GM19035 (cell line): Measurements from ENCODE around the gene SLC11A1.

Experiments
- ATAC-seq: cut with Tn5 transposase; IDR thresholded peaks from one replicate; pipeline ENCODE4 v1.9.1; 2021; ENCODE audit not compliant: unreplicated experiment

The SLC11A1 gene

GRCh38 chr2:218381916-218382366, at the start of gene SLC11A1:
SLC11A1 (plus strand) TSS chr2:218382273; CDS start chr2:218382369, 96 bp downstream.
- no peak for ATAC-seq

DNA sequence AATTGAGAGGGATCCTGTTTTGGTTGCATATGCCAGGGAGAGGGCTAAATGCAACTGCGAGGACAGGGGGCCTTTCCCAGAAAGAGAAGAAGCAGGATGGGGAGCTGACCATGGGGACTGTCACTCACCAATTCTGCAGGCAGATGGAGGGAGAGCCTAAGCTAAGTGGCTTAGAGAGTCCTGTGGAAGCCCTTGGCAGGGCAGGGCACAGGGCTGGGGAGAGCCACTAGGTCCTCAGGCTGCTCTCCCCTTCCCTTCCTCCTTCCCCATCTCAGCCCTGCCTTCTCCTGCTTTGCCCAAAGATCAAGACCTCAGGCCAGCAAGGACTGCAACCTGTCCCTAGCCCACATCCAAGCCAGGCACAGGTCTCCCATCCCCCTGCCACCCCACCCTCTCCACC, 49.8 kb upstream of the SLC11A1 start:
- ATAC-seq: no peak

GRCh38 chr2:218332920-218333645, 49.0 kb upstream of the SLC11A1 start:
- ATAC-seq: no peak

DNA sequence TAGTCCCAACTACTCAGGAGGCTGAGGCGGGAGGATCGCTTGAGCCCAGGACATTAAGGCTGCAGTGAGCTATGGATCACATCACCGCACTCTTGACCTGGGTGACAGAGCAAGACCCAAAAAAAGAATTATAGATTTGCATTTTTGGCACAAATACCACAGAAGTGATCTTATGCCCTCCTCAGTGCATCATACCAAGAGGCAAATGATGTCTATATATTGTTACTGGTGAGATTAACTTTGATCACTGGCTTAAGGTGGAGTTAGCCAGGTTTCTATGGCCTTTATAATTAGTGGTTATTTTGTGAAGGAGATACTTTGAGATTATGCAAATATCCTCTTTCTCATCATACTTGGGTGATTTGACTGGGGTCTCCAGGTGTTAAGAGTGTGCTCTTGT, 47.5 kb upstream of the SLC11A1 start:
- no peak for ATAC-seq

- ATAC-seq: no peak
Observed at GRCh38 chr2:218340656-218341055, 41.4 kb upstream of the SLC11A1 start.

DNA sequence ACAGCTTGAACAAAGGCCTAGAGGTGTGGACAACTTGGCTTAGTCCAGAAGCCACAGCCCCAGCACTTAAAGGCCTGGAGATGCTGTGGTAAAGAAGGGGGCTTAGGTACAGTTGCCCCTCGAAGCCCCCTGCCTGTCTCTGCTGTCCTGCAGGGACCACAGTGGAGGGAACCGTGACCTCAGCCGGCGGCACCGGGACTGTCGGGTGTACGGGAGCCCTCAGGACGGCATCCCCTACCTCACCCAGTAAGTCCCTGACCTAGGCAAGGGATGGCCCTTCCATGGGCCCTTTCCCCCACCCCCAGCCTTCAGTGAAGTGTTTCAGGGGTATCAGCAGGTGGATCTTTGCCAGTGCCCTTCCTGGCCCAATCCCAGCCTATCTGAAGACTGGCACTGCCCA, 40.7 kb upstream of the SLC11A1 start:
- ATAC-seq: no peak

DNA sequence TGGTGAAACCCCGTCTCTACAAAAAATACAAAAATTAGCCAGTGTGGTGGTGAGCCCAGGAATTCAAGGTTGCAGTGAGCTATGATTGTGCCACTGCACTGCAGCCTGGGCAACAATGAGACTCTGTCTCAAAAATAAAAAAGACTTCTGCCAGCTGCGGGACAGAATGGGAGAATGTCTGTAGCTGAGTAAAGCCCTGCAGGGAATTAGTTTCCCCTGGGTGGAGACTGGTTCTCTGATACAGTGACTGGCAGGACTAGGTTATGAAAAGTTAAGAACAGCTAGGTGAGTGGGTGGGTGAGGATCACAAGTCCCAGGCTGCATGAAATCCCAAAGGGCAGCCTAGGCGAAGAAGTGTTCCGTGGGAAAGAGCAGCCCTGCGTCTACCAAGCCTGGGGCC, 39.2 kb upstream of the SLC11A1 start:
- no peak for ATAC-seq

DNA sequence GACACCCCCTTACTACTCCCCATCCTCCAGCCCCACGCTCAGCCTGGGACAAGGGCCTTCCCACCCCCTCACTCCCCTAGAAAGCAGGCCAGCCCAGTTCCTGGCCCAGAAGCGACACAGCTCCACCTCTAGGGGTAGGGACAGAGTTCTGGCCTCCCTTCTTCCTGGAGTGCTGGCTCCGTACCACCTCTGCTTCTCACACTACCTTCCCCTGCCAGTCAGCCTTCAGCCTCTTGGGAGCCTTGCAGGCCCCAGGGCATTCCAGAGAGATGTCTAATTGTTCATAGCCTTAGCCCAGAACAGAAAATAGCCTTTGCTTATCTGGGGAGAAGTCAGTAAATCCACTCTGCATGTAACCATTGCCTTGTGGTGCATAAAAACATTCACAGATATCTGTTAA, 38.5 kb upstream of the SLC11A1 start:
- no peak for ATAC-seq

GRCh38 chr2:218344090-218344754, 37.9 kb upstream of the SLC11A1 start:
- ATAC-seq: no peak

DNA sequence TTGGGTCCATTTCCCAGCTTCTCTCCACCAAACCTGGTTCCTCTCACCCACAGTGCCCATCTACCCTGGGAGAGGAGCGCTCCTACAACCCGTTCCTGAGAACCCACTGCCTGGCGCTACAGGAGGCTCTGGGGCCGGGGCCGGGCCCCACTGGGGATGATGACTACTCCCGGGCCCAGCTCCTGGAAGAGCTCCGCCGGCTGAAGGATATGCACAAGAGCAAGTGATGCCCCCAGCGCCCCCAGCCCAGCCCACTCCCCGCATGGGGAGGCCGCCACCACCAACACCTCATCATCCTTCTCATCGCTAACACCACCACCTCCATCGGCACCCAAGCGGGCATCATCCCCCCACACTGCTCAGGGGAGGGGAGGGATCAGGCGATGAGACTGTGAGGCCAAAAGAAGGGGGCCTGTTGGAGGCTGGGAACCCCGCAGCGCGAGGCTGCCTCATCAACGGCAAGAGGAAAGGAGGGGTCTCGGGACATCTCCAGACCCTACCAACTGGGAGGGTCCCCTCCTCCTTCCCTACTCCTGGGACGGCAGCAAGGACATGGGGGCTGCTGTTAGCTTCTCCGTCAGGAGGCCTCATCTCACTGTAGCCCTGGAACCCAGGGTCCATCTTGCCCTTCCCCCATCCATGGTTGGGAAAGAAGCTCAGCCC, 37.2 kb upstream of the SLC11A1 start:
- ATAC-seq: no peak

DNA sequence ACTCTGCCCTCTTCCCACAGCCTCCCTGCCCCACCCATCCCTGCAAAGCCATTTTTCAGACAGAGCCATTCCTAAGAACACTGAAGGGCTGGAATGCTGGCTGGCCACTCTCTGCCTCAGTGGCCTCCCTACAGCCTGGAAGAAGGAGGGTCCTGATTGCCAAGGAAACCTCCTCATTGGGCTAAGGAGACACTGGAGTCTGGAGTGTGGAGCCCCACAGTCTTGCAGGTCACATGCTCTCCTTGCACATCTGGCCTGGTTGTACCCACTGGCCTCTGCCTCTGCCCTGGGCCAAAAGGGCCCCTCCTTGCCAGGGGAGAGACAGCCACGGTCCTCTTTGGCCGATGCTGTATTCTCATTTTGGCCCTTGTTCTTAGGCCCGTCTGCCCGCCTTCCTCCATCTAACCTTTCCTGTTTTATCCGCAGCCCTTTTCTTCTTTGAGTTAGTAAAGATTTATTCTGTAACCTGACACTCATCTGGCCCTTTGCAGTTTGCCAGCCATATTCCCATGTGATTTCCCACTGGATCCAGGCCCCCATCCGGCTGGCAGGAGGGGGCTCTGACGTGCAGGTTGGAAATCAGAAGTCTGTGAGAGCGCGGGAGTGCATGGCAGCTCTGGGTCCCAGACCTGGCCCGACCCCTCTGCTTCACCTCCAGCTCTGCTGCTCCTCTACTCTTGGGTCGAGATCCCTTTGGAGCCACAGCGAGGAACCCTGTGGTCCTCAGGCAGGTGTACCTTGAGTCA, 36.4 kb upstream of the SLC11A1 start:
- ATAC-seq: no peak

DNA sequence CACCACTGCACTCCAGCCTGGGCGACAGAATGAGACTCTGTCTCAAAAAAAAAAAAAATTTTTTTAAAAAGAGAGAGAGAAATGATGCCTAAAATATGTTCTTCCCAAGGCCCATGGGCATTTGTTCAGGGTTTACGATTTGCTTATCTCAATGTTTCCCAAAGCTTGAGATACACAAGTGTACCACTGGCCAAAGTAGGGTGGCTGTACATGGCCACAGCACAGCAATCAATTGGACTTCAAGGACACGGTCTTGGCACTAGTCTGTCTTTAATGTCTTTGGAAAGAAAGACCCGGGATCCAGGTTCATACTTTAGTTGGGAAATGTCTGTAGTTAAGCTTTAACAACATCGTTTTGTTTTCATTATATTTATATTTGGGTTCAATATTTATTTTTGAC, 34.9 kb upstream of the SLC11A1 start:
- ATAC-seq: no peak

DNA sequence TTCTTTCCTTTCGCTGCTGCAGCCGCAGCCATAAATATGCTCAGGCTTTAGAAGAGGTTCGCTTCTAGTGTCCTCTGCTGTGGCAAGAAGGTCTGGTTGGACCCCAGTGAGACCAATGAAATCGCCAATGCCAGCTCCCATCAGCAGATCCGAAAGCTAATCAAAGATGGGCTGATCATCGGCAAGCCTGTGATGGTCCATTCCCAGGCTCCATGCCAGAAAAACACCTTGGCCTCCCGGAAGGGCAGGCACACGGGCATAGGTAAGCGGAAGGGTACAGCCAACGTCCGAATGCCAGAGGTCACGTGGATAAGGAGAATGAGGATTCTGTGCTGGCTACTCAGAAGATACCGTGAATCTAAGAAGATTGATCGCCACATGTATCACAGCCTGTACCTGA, 28.0 kb upstream of the SLC11A1 start:
- no peak for ATAC-seq

- ATAC-seq: no peak
Observed at GRCh38 chr2:218354850-218355443, 27.1 kb upstream of the SLC11A1 start.

DNA sequence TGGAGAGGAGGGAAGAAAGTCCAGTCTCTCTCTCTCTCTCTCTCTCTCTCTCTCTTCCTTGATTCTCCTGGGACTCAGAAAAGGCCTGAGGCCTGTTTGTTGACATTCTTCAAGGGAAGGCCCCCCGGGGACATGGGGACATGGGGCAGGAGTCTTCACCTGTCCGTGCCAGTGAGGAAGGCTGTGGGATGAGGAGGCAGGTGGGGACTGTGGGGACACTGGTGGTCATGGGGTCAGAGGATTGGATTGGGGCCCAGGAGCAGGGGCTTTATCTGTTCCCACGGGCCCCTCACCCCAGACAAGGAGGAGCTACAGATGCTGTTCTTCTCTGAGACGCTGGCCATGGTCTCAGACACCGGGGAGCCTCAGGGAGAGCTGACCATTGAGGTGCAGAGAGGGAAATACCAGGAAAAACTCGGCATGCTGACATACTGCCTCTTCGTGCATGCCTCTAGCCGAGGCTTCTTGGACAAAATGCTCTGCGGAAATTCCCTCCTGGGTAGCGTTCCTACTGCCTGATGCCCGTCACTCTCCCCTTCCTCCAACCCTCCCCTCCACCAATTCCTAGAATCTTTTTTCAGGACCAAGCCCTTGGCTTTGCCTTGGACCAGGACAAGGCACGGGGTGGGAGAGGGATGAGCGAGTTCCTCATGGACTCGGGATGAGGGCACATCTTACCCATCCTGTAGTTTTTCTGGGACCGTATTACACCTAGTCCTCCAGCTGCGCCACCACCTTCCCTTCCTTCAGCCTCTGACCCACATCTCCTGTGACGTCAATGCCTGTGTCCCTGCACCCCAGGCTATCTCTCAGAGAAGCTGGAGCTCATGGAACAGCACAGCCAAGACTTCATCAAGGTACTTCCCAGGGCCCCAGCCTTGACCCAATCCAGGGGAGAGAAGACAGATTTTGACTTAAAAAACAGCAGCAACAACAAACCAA, 24.6 kb upstream of the SLC11A1 start:
- no peak for ATAC-seq

GRCh38 chr2:218360453-218360852, 21.6 kb upstream of the SLC11A1 start:
- no peak for ATAC-seq

DNA sequence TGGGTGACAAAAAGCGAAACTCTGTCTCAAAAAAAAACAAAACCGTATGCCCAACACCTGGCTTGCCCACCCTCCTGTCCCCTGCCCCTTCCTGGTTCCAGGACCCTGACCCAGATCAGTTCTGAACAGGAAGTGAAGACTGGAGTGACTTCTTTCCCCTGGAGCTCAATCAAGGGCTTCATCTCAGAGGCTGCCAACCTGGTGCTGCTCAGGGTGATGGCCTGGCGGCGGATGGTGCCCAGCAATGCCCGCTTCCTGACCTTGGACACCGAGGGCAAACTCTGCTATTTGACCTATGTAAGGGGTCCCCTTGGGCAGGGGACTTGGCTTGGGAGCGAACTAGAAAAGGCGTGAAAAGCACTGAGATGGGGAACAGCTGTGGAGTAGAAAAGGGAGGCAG, 19.5 kb upstream of the SLC11A1 start:
- no peak for ATAC-seq

DNA sequence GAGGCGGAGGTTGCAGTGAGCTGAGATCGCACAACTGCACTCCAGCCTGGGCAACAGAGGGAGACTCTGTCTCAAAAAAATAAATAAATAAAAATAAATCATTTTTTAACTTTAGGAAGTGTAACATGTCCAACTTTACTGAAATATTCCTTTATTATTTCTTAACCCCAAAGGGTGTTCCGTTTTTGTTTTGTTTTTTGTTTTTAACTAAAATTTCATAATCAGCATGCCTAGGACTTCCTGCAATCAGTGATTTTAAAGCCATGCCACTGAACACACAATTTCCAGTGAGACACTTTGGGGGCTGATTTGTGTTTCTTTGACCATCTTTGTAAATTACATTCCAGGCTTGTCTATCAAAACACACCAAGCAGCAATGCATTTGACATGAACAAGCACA, 18.3 kb upstream of the SLC11A1 start:
- ATAC-seq: no peak

DNA sequence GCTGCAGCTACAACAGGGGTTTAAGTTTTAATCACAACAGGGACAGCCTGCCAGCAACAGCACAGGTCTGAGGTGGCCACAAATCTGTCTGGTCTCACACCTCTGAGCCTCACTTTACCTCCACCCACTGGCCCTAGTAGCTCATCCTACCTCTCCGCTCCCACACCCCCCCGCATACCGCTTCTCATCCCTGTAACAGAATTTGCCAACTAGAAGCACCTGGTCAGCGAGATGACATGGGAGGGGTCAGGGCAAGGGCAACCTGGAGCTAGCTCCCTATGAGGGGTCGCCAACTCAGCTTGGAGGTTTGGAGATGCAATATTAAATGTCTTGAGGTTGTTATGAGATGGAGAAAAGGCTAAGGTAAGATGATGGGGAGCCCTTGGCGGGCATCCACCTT, 17.9 kb upstream of the SLC11A1 start:
- ATAC-seq: no peak
